ENCODE results near the gene KIAA0319L. TPM values are rescaled to one million over a fixed set of nuclear protein-coding genes. Genes with fewer than 3 reads are reported as not detected.

Gene KIAA0319L
- total and polyA plus RNA-seq, 2 experiments from 2014 or later, result 27.2 to 75.1 TPM

DNA sequence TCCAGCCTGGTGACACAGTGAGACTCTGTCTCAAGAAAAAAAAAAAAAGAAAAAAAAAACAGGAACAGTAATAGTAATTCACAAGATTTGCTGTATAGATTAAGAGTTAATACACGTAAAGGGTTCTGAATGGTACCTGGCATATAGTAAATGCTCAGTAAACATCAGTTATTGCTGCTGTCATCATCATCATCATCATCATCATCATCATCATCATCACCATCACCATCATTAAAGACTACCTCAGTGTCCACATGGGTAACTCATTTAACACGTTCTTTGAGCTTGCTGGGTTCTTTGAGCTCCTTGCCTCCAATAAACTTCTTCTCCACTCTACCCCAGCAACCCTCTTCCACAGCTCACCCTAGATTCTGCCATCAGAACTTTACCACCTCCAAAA lies 55.0 kb downstream of the KIAA0319L start (continued):
- no peak for TF ChIP-seq ZNF462 (CRISPR knock-in tag; IDR thresholded peaks at IDR 0.05)
- TF ChIP-seq STAT1 (IDR thresholded peaks at IDR 0.05; ENCODE audit: unreplicated experiment), result no peak
- no peak for TF ChIP-seq JUNB (IDR thresholded peaks at IDR 0.05; ENCODE audit: unreplicated experiment)

DNA sequence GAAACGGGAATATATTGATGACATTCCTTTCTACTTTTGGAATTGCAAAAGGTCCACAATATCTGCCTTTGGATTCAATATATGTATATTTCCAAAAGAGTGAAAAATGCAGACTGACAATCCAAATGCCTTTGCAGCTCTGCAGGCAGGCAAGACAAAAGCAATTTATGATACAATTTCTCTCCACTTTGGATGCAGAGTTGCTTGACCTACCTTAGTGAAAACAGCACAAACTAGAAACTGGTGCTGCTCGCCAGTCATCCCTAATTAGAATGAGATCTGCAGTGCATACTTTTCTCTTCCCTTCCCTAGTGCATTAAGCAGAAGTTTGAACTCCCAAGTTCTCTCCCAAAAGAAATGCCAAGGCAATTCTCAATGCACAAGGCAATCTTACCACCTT lies 56.8 kb downstream of the KIAA0319L start:
- Histone ChIP-seq H3K36me3 (ENCODE audit: insufficient read depth) (peaks cover under 1% of the 10 kb centered on the region; the same call in 1 of the 2 replicates), H3K4me1 (ENCODE audit: insufficient read depth) (no peaks in the 10 kb centered on the region), H3K79me2 (replicated peaks; ENCODE audit: insufficient read depth) (no peaks in the 10 kb centered on the region), H3K4me3 (no peak overlapping the region), H4K20me1 (replicated peaks; ENCODE audit: insufficient read depth) (peaks cover 10% of the 10 kb centered on the region; the same call in 1 of the 2 replicates), H3K27ac (ENCODE audit: low read depth) (peak overlapping the region; percentile 14; the same call in 1 of the 2 replicates), H3F3A (replicated peaks; ENCODE audit: low read depth) (0 out of 2 replicates have a peak, but pooled peaks cover 3% of the 10 kb centered on the region), H2AFZ (no peak overlapping the region), H3K9me2 (ENCODE audit: insufficient read depth) (no peaks in the 10 kb centered on the region), H3K4me2 (no peak overlapping the region), H3K27me3 (ENCODE audit: insufficient read depth) (no peaks in the 10 kb centered on the region)
- no peak for DNase-seq (ENCODE audit: low spot score)
- no peak for ATAC-seq
- Mint-ChIP-seq H3K36me3 (ENCODE audit: low read depth) (peaks cover 7% of the 10 kb centered on the region), H3K27ac (no peak overlapping the region), H3K4me1 (no peaks in the 10 kb centered on the region), H3K4me3 (no peak overlapping the region), H3K9me3 (no peaks in the 10 kb centered on the region), H3K27me3 (ENCODE audit: insufficient read depth, low read depth, poor library complexity) (no peaks in the 10 kb centered on the region)
- TF ChIP-seq CREB1 (CRISPR knock-in tag; IDR thresholded peaks at IDR 0.05; ENCODE audit: low read depth), result no peak
- no peak for TF ChIP-seq REST (IDR thresholded peaks at IDR 0.05; ENCODE audit: unreplicated experiment)
- no peak for TF ChIP-seq EZH2 (IDR thresholded peaks at IDR 0.05; ENCODE audit: low read depth, unreplicated experiment)

Measured in GM23338 (cell line).